ENCODE results near the gene PCMT1.

DNA sequence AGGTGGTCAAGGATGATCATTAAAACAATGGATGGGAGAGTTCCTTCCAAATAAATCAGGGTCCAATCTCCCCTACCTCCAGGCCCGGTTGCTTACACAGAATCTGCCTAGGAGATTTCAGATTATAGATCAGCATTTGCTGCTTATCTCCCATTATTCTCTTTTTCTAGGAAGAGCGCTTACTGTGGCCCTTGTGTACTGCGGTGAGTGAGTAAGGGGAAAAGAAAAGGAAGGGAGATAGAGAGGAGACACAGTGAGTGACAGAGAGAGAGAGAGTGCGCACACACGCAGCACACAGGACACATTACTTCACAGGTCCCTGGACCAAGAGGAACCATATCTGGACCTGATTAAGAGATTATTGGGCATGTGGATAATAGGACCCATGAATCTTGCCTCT is 37.8 kb upstream of the PCMT1 start:
- no peak for TF ChIP-seq KDM5A (IDR thresholded peaks at IDR 0.05)
- TF ChIP-seq, protein P1, sequence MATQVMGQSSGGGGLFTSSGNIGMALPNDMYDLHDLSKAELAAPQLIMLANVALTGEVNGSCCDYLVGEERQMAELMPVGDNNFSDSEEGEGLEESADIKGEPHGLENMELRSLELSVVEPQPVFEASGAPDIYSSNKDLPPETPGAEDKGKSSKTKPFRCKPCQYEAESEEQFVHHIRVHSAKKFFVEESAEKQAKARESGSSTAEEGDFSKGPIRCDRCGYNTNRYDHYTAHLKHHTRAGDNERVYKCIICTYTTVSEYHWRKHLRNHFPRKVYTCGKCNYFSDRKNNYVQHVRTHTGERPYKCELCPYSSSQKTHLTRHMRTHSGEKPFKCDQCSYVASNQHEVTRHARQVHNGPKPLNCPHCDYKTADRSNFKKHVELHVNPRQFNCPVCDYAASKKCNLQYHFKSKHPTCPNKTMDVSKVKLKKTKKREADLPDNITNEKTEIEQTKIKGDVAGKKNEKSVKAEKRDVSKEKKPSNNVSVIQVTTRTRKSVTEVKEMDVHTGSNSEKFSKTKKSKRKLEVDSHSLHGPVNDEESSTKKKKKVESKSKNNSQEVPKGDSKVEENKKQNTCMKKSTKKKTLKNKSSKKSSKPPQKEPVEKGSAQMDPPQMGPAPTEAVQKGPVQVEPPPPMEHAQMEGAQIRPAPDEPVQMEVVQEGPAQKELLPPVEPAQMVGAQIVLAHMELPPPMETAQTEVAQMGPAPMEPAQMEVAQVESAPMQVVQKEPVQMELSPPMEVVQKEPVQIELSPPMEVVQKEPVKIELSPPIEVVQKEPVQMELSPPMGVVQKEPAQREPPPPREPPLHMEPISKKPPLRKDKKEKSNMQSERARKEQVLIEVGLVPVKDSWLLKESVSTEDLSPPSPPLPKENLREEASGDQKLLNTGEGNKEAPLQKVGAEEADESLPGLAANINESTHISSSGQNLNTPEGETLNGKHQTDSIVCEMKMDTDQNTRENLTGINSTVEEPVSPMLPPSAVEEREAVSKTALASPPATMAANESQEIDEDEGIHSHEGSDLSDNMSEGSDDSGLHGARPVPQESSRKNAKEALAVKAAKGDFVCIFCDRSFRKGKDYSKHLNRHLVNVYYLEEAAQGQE (IDR thresholded peaks at IDR 0.05) = no peak
- TF ChIP-seq, protein P2, sequence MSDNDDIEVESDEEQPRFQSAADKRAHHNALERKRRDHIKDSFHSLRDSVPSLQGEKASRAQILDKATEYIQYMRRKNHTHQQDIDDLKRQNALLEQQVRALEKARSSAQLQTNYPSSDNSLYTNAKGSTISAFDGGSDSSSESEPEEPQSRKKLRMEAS (IDR thresholded peaks at IDR 0.05) = no peak
- TF ChIP-seq JUN (IDR thresholded peaks at IDR 0.05) = no peak
- no peak for TF ChIP-seq MAZ (IDR thresholded peaks at IDR 0.05; ENCODE audit: borderline replicate concordance, low read depth, low read length)
- no peak for TF ChIP-seq ZFP36 (IDR thresholded peaks at IDR 0.05; ENCODE audit: borderline replicate concordance, partially characterized antibody)
- TF ChIP-seq, protein P3, sequence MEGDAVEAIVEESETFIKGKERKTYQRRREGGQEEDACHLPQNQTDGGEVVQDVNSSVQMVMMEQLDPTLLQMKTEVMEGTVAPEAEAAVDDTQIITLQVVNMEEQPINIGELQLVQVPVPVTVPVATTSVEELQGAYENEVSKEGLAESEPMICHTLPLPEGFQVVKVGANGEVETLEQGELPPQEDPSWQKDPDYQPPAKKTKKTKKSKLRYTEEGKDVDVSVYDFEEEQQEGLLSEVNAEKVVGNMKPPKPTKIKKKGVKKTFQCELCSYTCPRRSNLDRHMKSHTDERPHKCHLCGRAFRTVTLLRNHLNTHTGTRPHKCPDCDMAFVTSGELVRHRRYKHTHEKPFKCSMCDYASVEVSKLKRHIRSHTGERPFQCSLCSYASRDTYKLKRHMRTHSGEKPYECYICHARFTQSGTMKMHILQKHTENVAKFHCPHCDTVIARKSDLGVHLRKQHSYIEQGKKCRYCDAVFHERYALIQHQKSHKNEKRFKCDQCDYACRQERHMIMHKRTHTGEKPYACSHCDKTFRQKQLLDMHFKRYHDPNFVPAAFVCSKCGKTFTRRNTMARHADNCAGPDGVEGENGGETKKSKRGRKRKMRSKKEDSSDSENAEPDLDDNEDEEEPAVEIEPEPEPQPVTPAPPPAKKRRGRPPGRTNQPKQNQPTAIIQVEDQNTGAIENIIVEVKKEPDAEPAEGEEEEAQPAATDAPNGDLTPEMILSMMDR (IDR thresholded peaks at IDR 0.05) = no peak
- no peak for TF ChIP-seq HDAC2 (IDR thresholded peaks at IDR 0.05)
- TF ChIP-seq MYC (IDR thresholded peaks at IDR 0.05; ENCODE audit: borderline replicate concordance, low read length) = no peak
- TF ChIP-seq JUNB (IDR thresholded peaks at IDR 0.05) = no peak
